DMS114 treated with DMSO at 0.1 percent for 48 hours (cell line): ENCODE measurements around the gene SRPRB.

Source experiments
- DNase-seq: peaks from one replicate; lab custom pipeline; 2025; ENCODE audit not compliant: unreplicated experiment; lab: John Stamatoyannopoulos, UW

The SRPRB gene

DNA sequence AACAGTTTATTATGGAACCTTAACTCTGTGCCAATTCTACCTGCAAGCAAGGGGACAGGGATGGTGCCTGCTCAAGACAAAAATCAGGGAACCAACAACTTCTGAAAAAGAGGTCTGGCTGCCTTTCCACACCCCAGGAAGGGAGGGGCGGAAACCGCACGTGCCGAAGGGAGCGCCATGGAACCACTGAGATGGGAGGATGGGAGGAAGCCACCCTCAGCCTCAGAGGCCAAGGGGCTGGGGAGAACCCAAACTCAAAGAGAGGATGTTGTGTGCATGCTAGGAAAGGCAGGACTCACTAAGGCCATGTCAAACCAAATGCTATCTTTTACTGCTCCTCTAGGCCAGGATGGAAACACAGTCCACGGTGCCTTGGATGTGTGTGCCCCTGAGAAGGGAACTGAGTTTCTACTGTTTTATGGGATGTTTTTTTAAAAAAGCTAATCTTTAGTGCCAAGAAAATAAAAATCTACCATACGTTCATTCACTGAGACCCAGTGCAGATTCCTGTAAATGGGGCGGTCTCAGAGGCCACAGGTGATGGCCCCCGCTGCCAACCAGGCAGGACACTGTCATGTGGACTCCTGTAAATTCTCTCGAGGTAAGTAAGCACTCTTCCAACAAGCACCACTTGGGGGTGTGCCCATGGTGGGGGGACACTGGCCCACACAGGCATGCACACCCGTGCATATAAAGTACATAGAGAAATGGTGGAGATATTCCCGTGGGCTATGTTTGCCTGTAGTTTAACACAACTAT is 20.5 kb downstream of the SRPRB start:
- DNase-seq = no peak

DNA sequence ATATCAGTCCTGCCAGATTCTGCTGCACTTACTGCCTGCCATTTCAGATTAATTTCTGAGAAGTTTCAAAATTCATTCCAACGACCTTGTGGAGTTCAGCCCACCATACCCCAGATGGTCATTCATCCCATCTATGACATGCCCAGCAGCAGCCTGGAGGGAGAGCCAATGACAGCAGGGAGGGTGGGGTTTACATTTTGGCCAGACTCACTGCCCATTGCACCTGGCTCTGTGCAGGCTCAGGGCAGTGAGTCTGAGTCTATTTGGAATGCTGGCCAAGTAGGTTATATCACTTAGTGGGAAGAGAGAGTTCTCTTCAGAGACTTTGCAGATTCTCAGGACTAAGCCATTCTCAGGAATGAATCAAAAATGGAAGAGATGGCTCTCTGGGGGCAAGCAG is 21.5 kb downstream of the SRPRB start:
- DNase-seq = no peak

DNA sequence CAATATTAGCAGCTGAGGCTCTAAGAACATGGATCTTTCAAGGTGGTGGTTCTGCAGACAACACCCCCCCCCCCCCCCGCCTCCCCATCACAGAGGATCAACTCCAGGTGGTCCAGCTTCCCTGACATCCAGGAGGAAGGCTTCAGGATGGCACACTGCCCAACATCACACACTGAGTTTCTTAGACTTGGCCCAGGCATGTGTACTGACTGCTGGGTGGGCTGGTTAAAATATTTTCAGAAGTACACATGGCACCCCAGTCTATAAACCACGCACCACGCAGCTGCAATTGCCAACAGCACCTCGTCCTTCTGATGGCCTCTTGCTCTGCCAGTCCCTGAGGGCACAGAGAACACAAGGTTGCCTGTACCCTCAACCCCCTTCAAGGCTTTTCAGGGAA is 22.1 kb downstream of the SRPRB start:
- DNase-seq = no peak

GRCh38 chr3:133828576-133829309 is 23.1 kb downstream of the SRPRB start:
- DNase-seq = no peak

GRCh38 chr3:133829310-133829707 is 23.7 kb downstream of the SRPRB start:
- no peak for DNase-seq

- no peak for DNase-seq
Measured at GRCh38 chr3:133830071-133830470, 24.5 kb downstream of the SRPRB start.

- DNase-seq = no peak
Measured at GRCh38 chr3:133831966-133832801, 26.6 kb downstream of the SRPRB start.

DNA sequence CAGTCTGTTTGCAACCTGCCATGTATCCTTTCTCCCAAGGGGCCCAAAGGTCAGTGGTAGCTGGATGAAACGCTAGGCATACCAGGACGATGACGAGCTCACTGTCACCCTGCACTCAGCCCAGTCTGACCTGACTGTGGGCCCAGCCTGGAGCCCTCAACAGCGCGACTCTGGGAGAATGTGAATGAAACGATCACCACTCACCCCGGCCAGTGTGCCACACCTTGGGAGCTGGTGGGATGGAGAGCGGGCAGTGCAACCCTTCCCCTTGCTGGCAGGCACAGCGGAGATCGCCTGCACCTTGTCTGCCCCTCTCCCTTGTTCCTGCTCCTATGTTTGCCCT is 27.2 kb downstream of the SRPRB start:
- no peak for DNase-seq

GRCh38 chr3:133833267-133833666 is 27.7 kb downstream of the SRPRB start:
- DNase-seq = no peak

GRCh38 chr3:133833880-133834620 is 28.4 kb downstream of the SRPRB start:
- DNase-seq = no peak

DNA sequence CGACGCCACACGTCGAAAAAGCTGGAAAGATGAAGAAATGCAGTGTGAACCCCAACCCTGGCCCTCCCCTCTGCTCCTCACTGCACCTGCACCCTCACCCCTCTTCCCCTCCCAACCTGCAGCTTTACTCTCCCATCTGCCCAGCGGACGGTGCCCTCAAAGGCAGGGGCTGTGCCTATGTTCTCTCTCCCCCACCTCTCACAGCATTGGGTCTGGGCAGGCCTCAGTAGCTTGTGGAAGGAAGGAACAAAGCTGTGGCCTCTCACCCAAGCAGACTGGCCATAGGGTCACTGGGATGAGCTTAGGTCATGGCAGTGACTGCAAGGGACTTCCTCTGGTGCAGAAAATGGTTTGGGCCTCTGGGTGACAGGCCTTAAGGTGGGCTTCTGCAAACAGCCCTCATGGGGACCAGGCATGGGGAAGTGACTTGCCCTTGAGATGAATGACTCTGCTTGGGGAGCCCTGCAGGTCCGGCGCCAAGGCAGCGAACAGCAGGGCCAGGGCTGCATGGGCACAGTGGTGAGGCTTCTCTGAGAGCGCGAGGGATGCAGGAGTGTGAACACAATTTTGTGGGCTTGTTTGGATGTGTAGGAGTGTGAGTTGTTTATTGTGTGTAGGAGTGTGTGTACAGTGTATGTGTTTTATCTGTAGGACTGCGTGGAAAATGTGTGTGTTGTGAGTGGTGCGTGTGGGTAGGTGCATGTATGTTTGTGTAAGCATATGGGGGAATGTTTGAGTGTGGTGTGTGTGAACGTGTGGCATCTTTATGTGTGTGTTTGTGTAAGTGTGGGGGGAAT is 29.2 kb downstream of the SRPRB start:
- DNase-seq = no peak

DNA sequence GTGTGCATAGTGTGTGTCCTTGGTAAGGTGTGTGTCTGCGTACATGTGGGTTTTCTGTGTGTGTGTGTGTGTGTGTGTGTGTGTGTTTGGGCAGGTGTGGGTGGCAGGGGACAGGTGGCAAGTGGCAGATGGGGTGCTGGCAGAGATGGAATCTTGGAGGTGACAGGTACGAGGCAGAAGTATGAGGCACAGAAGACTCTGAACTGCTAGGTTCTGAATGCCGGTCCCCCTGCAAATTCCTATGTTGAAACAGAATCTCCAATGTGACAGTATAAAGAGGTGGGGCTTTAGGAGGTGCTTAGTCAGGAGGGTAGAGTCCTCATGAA is 29.8 kb downstream of the SRPRB start:
- no peak for DNase-seq

- DNase-seq = no peak
Measured at GRCh38 chr3:133835961-133836360, 30.3 kb downstream of the SRPRB start.

DNA sequence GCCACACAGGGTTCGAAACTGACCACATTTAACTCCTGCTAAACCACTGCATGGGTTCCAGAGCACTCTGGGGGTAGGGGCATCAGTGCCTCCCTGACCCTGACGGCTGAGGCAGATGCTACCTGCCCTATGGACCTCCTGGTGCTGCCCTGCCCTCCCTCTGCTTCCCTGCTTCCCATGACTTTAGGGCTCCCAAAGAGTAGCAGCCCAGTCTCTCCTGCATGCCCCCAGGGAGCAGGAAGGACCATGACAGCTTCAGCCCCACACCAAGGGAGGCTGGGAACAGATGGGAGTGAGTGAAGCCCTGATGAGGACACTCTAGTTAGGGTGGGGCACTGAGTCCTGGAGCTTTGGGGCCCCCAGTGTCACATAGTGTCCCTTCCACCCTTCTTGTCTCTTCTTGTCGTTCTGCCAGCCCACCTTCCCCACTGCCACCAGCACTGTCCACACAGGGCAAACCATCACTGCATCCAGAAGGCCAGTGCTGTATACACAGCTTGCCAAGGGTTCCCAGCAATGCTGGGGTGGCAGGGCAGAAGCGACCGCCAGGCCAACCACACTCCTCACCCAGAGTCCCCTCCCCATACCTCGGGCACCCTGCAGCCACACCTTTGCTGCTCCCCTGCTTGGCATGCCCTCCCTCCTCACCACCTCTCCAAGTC is 31.0 kb downstream of the SRPRB start:
- DNase-seq = no peak

DNA sequence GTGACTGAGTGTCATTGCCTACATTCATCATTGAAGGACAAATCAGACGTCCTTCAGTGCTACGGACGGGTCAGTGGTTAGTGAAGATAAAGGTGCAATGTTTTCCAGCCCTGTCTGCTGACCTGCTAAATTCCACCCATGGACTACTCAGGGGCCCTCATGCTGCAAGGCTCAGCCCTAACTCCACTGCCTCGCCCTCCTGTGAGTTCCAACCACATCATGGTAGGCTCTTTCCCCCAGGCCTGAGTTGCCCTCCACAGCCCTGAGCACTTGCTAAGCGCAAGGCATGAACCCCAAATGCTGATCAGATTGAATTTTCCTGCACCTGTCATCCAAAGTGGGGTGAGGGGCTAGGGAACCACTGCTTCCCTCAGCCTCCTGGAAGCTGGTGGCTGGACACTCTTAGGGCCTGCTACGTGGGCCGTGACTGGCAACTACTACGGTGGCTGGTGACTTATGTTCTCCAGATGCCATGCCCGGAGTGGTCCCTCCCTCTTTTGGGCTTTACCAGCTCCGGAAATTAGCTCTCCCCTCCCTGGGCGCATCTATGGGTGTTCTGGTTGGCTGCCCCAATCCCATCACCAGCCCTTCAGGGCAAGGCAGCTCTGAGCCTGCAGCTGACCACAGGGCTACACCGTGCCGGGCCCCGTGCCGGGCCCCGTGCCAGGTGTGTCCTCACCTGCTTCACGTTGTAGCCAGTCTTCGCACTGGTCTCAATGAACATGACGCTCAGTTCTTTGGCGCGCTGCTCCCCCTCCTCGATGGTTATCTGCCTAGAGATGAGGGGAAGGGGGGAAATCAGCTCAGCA is 32.1 kb downstream of the SRPRB start:
- DNase-seq = no peak

DNA sequence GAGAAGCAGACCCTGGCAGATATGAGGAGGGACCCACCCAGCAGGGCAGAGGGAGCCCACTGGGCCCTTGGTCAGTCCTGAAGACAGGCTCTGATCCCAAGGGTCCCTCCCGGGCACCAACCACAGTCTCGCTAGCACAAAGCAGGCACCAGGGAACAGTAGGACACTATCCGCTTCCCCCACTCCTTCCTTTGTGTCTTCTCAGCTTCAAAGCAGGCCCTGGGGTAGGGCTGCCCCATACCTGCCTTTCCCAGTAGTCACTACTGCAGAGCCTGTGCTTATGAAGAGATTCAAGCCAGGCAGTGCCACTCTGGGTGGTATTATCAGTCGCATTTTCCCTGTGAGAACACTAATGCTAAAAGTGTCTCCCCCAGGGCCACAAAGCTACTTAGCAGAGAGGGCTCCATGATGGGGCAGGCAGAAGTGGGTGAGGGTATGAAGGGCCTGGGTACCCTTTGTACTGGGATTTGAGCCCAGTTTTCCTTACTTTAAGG is 32.7 kb downstream of the SRPRB start:
- DNase-seq = no peak

GRCh38 chr3:133838916-133839800 is 33.5 kb downstream of the SRPRB start:
- no peak for DNase-seq
